NCI-H2171 treated with DMSO at 0.1 percent for 48 hours (cell line): ENCODE data around the gene DOCK9.
"Not testable (repeated sequence)": the region's sequence is repeated elsewhere in the genome, so short reads cannot be mapped to it uniquely, and the experiment has no call there.

Experiments
- DNase-seq: peaks from one replicate; lab custom pipeline; 2025; lab: John Stamatoyannopoulos, UW

The DOCK9 gene

DNA sequence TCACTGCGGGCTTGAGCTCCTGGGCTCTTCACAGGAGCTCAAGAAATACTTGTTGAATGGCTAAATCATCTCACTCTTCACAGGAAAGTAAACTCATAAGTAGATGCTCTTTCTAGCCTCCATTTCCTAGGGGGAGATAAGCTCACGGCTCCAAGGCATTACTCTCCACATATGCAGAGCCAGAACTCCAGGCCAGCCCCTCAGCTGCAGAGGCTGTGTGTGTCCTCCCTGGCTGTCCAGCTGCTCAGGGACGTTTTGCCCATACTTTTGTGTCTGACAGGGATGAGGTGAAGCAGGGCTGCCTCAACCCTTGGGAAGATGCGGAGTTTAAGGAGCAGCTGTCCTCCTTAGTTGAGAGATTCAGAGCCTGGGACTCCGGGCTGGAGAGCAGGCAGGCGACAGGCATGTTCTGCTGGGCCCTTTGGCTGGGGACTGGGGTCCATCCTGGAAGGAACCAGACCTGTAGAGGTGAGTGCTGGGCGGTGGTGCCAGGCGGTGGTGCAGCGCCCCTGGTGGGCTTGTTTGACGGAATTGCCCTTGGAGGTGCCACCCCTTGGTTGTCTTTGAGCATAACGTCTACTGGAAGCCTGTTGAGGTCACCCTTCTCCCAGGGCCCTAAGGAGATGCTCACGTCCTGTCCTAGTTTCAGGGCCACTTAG, 204.9 kb downstream of the DOCK9 start:
- DNase-seq: no peak

DNA sequence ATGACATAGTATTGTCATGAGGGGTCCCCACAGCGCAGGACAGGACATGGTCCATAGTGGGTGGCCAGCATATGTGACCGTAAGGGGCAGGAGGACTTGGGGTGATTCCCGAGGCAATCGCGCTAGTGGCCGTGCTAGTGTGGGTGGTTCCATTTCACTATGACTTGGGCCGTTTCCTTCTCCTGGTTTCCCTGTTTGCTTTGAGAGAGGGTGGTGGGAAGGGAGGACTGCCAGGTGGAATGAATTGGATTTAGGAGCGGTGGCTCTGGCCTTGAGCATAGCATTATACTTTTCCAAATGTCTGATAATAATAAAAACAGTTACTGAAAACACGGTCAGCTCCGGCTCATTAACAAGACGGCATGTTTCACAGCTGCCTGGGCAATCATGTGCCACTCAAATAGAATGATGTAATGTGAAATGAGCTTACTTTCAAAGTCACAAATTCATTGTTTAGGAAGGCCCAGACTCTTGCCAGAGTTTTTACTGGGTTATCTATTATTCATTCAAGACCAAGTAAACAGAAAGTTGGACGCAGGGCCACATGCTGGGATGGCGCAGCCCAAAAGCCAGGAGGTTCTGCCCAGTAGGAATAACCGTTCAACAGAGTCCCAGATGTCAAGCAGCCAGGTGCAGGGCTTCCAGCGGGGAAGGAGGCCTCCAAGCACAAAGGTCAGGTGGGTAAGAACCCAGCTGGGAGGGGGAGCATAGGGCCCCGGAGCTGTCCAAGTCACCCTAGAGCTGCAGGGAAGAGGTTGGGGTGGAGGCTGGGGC, 205.8 kb downstream of the DOCK9 start:
- DNase-seq: no peak

DNA sequence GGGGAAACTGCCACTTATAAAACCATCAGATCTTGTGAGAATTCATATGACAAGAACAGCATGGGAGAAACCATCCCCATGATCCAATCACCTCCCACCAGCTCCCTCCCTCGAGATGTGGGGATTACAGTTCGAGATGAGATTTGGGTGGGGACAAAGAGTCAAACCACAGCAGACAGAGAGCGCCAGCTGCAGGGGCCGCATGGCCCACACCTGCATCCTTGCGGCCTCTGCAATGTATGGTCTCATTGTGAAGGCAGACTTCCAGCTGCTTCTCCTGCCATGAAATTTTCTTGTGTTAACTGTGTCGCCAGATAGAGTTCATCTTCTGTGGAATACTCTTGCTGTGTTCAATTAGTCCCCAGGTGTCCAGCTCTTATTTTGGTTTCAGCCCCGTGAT, 208.1 kb downstream of the DOCK9 start:
- DNase-seq: no peak

DNA sequence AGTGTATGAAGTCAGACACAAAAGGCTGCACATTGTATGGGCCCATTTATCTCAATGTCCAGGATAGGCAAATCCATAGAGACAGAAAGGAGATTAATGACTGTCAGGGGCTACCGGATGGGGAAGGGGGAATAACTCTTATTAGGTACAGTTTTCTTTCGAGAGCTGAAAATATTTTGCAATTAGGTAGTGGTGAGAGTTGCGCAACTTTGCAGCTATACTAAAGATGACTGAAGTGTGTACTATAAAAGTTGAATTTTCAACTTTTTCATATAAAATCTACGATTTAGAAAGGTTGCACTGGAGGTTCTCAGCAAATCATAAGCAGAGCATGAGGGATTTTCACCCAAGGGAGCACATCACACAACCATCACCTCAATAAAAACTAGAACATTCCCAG, 209.3 kb downstream of the DOCK9 start:
- DNase-seq: no peak

- no peak for DNase-seq
Observed at GRCh38 chr13:98766697-98767096, 211.2 kb downstream of the DOCK9 start.

DNA sequence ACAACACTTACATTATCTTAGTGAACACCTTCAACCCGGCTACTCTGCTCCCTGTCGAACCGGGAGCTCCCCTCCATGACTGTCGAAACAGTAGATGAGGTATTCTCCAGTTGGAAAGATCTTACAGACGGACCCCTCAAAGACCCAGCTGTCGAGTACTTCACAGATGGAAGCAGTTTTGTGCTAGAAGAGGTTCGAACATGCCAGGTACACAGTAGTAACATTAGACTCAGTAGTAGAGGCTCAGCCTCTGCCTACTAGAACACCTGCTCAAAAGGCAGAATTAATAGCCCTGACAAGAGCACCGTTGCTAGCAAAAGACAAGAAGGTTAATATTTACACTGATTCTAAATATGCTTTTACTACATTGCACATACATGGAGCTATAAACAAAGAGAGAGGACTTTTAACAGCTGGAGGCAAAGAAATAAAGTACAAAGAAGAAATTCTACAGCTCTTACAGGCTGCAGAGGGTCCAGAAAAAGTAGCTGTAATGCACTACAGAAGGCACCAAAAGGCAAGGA, 211.8 kb downstream of the DOCK9 start:
- DNase-seq: peak; percentile 64

GRCh38 chr13:98761986-98762616, 215.8 kb downstream of the DOCK9 start:
- DNase-seq: no peak

DNA sequence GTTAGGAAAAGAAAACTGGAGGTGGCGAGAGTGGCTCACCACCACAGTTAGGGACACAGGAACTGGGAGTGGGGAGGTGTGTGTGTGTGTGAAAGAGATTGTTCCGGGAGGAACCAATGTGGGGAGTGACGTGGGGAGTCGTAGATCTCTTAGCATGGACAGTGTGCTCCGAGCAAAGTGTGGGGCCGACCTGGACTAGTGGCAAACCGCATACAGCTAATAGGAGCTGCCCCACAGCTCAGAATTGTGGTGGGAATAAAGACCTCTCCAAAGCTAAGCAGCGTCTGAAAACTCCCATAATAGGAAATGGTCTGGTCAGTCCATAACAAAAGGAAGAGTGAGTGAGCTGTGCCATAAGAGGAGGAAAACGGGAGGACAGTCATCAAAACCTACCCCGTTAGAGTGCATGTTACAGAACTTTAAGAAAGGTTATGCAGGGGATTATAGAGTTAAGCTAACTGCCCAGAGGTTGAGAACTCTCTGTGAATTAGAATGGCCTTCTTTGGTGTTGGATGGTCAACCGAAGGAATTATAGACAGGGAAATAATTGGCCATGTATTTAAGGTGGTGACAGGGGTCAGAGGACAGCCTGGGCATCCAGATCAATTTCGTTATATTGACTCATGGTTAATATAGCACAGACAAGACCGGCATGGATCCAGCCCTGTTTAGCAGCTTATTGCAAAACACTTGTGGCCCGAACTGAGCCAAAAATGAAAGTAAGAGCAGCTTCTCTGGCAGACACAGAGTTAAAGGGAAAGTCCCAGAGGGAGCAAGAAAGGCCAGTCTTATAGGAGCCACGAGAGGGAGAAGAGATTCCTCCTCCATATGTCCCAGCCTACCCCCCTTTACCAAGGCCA, 216.5 kb downstream of the DOCK9 start:
- DNase-seq: no peak

GRCh38 chr13:98755729-98756128, 222.1 kb downstream of the DOCK9 start:
- DNase-seq: no peak

- DNase-seq: no peak
Observed at GRCh38 chr13:98755116-98755515, 222.7 kb downstream of the DOCK9 start.

- DNase-seq: not testable (repeated sequence)
Observed at GRCh38 chr13:98754468-98754867, 223.4 kb downstream of the DOCK9 start.

GRCh38 chr13:98752467-98753290, 225.2 kb downstream of the DOCK9 start, which contains the start of gene SLC15A1:
Gene SLC15A1 (minus strand): TSS chr13:98752672. CDS start chr13:98752598, 74 bp downstream.
- DNase-seq: no peak

DNA sequence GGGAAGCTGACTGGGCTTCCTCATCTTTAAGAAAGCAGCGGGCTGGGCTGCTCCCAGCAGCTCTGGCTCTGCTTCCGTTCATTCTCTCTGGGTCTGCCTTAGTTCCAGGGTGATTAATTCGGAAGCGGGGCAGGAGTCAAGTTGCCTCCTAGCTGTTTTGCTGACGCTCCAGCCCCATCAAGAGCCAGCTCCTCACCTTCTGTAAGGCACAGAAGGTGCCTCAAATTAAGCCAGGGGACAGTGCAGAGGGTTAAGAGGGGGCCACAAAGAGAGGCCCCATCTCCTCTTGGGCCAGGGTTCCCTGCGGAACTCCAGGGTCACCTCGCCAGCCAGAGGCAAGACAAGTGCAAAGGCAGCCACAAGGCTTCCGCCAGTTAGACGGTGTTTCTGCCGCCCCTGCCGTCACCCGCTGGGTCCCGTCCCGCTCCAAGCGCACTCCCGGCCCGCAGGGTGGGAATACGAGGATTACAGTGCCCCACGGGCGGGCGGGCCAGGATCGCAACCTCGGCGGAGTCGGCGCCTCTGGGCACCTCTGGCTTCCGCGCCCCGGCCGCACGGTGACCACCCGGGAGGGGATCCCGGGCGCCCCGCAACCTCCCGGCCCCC, 225.9 kb downstream of the DOCK9 start:
- no peak for DNase-seq

DNA sequence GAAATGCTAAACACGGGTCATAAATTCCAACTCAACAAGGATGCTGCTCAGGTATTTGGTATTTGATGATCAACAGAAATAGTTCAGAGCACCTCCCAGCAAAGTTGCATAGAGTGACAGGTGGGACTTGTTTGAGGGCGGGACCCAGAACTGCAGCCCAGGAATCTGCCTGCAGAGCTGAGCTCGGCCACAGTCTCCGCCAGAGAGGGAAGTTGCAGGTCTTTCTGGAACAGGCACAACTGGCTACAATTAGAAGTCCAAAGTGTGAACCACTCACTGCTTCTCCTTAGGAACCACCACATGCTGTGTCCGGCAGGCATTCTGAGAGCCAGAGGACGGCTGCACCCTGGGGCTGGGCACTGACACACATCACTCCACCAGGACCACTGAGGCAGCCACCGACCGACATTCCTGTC, 226.5 kb downstream of the DOCK9 start:
- peak; percentile 9 for DNase-seq

- DNase-seq: no peak
Observed at GRCh38 chr13:98749501-98749900, 228.4 kb downstream of the DOCK9 start.

DNA sequence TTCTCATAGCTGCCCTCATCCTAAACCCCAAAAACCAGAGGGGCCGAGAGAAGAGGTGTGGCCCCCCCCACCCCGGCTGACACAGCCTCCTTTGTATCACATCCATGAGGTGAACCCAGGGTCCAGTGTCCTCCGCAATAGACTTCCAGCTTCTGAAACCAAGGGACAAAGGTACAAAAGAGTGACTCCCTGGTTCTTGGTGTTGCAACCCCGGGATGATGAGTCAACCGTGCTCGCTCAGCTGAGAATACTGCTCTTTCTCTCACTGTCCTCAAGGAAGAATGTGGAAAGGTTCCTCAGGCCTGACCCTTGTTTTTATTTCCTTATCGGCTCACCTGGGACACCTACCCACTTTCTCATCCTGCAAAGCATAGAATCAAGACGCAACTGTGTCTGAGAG, 230.9 kb downstream of the DOCK9 start:
- no peak for DNase-seq
